Neural cell (in vitro differentiated cells): ENCODE results near the gene CATSPERE. TPM values are rescaled to one million over a fixed set of nuclear protein-coding genes. Genes with fewer than 3 reads are reported as not detected.
A peak's percentile ranks its signal among the peaks of the same experiment; 100 is the strongest.

Source experiments
- H2AFZ ChIP-seq: fragments of 200-600, 300-800 bp; sonication (generic), shearing (Covaris generic); 2 replicates; pipeline ENCODE4 v1.6.0; 2014; ENCODE audit warnings: low read depth, mild to moderate bottlenecking, antibody characterized with exemption, low read length, moderate library complexity
- H3F3A ChIP-seq: fragments of 200-600 bp; shearing (Covaris generic); 2 replicates; pipeline ENCODE4 v1.6.1; 2016; ENCODE audit warnings: mild to moderate bottlenecking, moderate library complexity, mixed read lengths, antibody characterized with exemption, low read length; ENCODE audit not compliant: insufficient read depth, poor library complexity, severe bottlenecking
- H3K27ac ChIP-seq: fragments of 200-600, 300-800 bp; sonication (generic), shearing (Covaris generic); 2 replicates; pipeline ENCODE4 v1.5.1; 2014; ENCODE audit warnings: mild to moderate bottlenecking, low read length, moderate library complexity
- H3K27me3 ChIP-seq: fragments of 300-800, 200-600 bp; sonication (generic), shearing (Covaris generic); 2 replicates; pipeline ENCODE4 v1.6.0; 2014; ENCODE audit warnings: mild to moderate bottlenecking, low read depth, low read length, moderate library complexity; ENCODE audit not compliant: insufficient read depth
- H3K36me3 ChIP-seq: fragments of 300-800, 200-600 bp; sonication (generic), shearing (Covaris generic); 2 replicates; pipeline ENCODE4 v1.5.1; 2014; ENCODE audit warnings: mild to moderate bottlenecking, antibody characterized with exemption, low read length, moderate library complexity; ENCODE audit not compliant: insufficient read depth
- H3K4me2 ChIP-seq: fragments of 300-800, 200-600 bp; sonication (generic), shearing (Covaris generic); 2 replicates; pipeline ENCODE4 v1.6.0; 2014; ENCODE audit warnings: mild to moderate bottlenecking, low read length
- H3K4me3 ChIP-seq: fragments of 300-800, 200-600 bp; sonication (generic), shearing (Covaris generic); 2 replicates; pipeline ENCODE4 v1.5.1; 2014; ENCODE audit warnings: mild to moderate bottlenecking, low read length, moderate library complexity
- H3K79me2 ChIP-seq: fragments of 200-600 bp; shearing (Covaris generic); replicated peaks from 2 replicates; pipeline ENCODE4 v1.6.0; 2014; ENCODE audit warnings: mild to moderate bottlenecking, low read length, moderate library complexity; ENCODE audit not compliant: insufficient read depth
- H3K9ac ChIP-seq: fragments of 300-800, 200-600 bp; sonication (generic), shearing (Covaris generic); 2 replicates; pipeline ENCODE4 v1.6.1; 2016; ENCODE audit warnings: mild to moderate bottlenecking, low read length, mixed read lengths
- H3K9me2 ChIP-seq: fragments of 200-600 bp; shearing (Covaris generic); 2 replicates; pipeline ENCODE4 v1.6.1; 2016; ENCODE audit warnings: mild to moderate bottlenecking, low read length, mixed read lengths; ENCODE audit not compliant: insufficient read depth
- H3K9me3 ChIP-seq: fragments of 200-600, 300-800 bp; sonication (generic), shearing (Covaris generic); 2 replicates; pipeline ENCODE4 v1.6.1; 2016; ENCODE audit warnings: mild to moderate bottlenecking, mixed run types, low read length, moderate library complexity, mixed read lengths
- H4K20me1 ChIP-seq: fragments of 200-600 bp; shearing (Covaris generic); 2 replicates; pipeline ENCODE4 v1.6.1; 2016; ENCODE audit warnings: mild to moderate bottlenecking, mixed run types; ENCODE audit not compliant: insufficient read depth
- EP300 ChIP-seq: fragments of 450-650 bp; conservative IDR thresholded peaks from 2 replicates; pipeline ENCODE4 v1.6.1; 2014; ENCODE audit warnings: antibody characterized with exemption, mild to moderate bottlenecking, moderate library complexity; ENCODE audit not compliant: poor library complexity, severe bottlenecking
- EZH2 ChIP-seq: fragments of 200-600, 300-800 bp; shearing (Covaris generic), sonication (generic); IDR thresholded peaks from 2 replicates; pipeline ENCODE4 v1.6.1; 2014; ENCODE audit warnings: antibody characterized with exemption, low read length, borderline replicate concordance, mild to moderate bottlenecking; ENCODE audit not compliant: insufficient read depth, poor library complexity, severe bottlenecking
- MXI1 ChIP-seq: fragments of 450-650 bp; conservative IDR thresholded peaks from 2 replicates; pipeline ENCODE4 v1.6.1; 2014; ENCODE audit warnings: antibody characterized with exemption, mild to moderate bottlenecking; ENCODE audit not compliant: poor library complexity, severe bottlenecking
- POLR2AphosphoS5 ChIP-seq: IDR thresholded peaks from 2 replicates; pipeline ENCODE4 v1.6.1; 2012
- RAD21 ChIP-seq: fragments of 450-650 bp; conservative IDR thresholded peaks from 2 replicates; pipeline ENCODE4 v1.6.1; 2014; ENCODE audit warnings: antibody characterized with exemption, mild to moderate bottlenecking, moderate library complexity
- SMC3 ChIP-seq: fragments of 450-650 bp; conservative IDR thresholded peaks from 2 replicates; pipeline ENCODE4 v1.6.1; 2014; ENCODE audit warnings: antibody characterized with exemption, mild to moderate bottlenecking, moderate library complexity; ENCODE audit not compliant: poor library complexity
- TAF1 ChIP-seq: IDR thresholded peaks from 2 replicates; pipeline ENCODE4 v1.6.1; 2012; ENCODE audit warnings: low read depth
- polyA plus RNA-seq: library from polyadenylated mRNA; depleted of rRNA; stranded (reverse); fragments of >200 nt; gene quantifications from 2 replicates; pipeline ENCODE4 v1.2.3, GENCODE V29; 2014
- TF ChIP-seq, protein P1 (sequence below): IDR thresholded peaks from 2 replicates; pipeline ENCODE4 v1.6.1; 2012; ENCODE audit warnings: borderline replicate concordance
- TF ChIP-seq, protein P2 (sequence below): fragments of 450-650 bp; IDR thresholded peaks from 2 replicates; pipeline ENCODE4 v1.5.1; 2014; ENCODE audit warnings: antibody characterized with exemption, mild to moderate bottlenecking, moderate library complexity; ENCODE audit not compliant: poor library complexity, severe bottlenecking

Gene CATSPERE
- polyA plus RNA-seq, 1 donor from 2014 or later, result 5.6 TPM

DNA sequence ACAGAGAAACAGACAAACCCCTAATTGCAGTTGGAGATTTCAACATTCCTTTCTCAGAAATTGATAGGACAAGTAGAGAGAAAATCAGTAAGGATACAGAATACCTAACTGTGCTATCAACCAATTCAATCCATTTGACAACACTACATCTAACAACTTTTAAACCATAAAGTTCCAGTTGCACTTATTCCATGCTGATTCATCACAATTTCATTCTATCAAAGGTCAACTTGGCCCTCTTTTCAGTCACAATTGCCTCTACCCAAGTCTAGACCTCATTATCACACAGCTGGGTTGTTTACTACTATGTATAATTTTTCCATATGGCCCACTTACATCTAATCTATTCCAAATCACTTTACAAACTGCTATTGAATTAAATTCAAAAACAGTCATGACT is 172.1 kb downstream of the CATSPERE start:
- no peak overlapping the region for H2AFZ ChIP-seq
- H3K79me2 ChIP-seq, result no peaks in the 10 kb centered on the region
- H3K4me2 ChIP-seq, result no peak overlapping the region
- H3K9me3 ChIP-seq, result no peaks in the 10 kb centered on the region
- TF ChIP-seq EZH2 (no peak), EP300 (no peak), SMC3 (no peak), RAD21 (no peak), TAF1 (no peak)
- TF ChIP-seq, protein P1, sequence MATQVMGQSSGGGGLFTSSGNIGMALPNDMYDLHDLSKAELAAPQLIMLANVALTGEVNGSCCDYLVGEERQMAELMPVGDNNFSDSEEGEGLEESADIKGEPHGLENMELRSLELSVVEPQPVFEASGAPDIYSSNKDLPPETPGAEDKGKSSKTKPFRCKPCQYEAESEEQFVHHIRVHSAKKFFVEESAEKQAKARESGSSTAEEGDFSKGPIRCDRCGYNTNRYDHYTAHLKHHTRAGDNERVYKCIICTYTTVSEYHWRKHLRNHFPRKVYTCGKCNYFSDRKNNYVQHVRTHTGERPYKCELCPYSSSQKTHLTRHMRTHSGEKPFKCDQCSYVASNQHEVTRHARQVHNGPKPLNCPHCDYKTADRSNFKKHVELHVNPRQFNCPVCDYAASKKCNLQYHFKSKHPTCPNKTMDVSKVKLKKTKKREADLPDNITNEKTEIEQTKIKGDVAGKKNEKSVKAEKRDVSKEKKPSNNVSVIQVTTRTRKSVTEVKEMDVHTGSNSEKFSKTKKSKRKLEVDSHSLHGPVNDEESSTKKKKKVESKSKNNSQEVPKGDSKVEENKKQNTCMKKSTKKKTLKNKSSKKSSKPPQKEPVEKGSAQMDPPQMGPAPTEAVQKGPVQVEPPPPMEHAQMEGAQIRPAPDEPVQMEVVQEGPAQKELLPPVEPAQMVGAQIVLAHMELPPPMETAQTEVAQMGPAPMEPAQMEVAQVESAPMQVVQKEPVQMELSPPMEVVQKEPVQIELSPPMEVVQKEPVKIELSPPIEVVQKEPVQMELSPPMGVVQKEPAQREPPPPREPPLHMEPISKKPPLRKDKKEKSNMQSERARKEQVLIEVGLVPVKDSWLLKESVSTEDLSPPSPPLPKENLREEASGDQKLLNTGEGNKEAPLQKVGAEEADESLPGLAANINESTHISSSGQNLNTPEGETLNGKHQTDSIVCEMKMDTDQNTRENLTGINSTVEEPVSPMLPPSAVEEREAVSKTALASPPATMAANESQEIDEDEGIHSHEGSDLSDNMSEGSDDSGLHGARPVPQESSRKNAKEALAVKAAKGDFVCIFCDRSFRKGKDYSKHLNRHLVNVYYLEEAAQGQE, result no peak
- no peaks in the 10 kb centered on the region for H4K20me1 ChIP-seq
- no peak overlapping the region for H3K4me3 ChIP-seq
- H3K36me3 ChIP-seq, result no peaks in the 10 kb centered on the region
- no peak overlapping the region for H3K27ac ChIP-seq
- no peaks in the 10 kb centered on the region for H3K9me2 ChIP-seq
- no peak overlapping the region for H3K9ac ChIP-seq
- H3K27me3 ChIP-seq, result no peaks in the 10 kb centered on the region
- H3F3A ChIP-seq, result no peaks in the 10 kb centered on the region

DNA sequence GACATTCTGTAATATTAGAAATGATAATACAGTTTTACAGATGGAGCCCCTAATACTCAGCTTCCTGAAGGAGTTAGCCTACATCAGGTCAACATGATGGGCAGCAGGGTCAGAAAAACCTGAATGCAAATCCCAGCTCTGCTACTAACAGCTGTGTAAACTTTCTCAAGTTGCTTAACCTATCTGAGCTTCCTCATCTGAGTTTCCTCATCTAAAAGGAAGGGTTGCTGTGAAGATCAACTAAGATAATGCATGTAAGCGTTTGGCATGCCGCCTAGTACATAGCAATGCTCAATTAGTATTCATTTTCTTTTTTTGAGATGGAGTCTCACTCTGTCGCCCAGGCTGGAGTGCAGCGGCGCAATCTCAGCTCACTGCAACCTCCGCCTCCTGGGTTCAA is 173.5 kb downstream of the CATSPERE start:
- no peaks in the 10 kb centered on the region for H3K27me3 ChIP-seq
- H3K9me2 ChIP-seq, result no peaks in the 10 kb centered on the region
- H3K27ac ChIP-seq, result peak overlapping the region; percentile 70
- no peaks in the 10 kb centered on the region for H3K9me3 ChIP-seq
- no peaks in the 10 kb centered on the region for H3K36me3 ChIP-seq
- no peaks in the 10 kb centered on the region for H3K79me2 ChIP-seq
- no peak overlapping the region for H3K4me3 ChIP-seq
- H2AFZ ChIP-seq, result no peak overlapping the region
- H3F3A ChIP-seq, result no peaks in the 10 kb centered on the region
- H4K20me1 ChIP-seq, result no peaks in the 10 kb centered on the region
- no peak overlapping the region for H3K9ac ChIP-seq
- no peak for TF ChIP-seq MXI1
- TF ChIP-seq EZH2, result no peak
- TF ChIP-seq POLR2AphosphoS5, result no peak
- TF ChIP-seq, protein P2, sequence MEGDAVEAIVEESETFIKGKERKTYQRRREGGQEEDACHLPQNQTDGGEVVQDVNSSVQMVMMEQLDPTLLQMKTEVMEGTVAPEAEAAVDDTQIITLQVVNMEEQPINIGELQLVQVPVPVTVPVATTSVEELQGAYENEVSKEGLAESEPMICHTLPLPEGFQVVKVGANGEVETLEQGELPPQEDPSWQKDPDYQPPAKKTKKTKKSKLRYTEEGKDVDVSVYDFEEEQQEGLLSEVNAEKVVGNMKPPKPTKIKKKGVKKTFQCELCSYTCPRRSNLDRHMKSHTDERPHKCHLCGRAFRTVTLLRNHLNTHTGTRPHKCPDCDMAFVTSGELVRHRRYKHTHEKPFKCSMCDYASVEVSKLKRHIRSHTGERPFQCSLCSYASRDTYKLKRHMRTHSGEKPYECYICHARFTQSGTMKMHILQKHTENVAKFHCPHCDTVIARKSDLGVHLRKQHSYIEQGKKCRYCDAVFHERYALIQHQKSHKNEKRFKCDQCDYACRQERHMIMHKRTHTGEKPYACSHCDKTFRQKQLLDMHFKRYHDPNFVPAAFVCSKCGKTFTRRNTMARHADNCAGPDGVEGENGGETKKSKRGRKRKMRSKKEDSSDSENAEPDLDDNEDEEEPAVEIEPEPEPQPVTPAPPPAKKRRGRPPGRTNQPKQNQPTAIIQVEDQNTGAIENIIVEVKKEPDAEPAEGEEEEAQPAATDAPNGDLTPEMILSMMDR, result no peak
- TF ChIP-seq, protein P1, result no peak
- TF ChIP-seq RAD21, result no peak
- H3K4me2 ChIP-seq, result no peak overlapping the region
